ENCODE measurements around the gene CABLES2. TPM values are rescaled to one million over a fixed set of nuclear protein-coding genes. Genes with fewer than 3 reads are reported as not detected.

CABLES2 gene
- total and polyA plus RNA-seq, 2 of the 4 experiments (the other 2 are of a cell fraction), result 1.4 to 5.1 TPM

DNA sequence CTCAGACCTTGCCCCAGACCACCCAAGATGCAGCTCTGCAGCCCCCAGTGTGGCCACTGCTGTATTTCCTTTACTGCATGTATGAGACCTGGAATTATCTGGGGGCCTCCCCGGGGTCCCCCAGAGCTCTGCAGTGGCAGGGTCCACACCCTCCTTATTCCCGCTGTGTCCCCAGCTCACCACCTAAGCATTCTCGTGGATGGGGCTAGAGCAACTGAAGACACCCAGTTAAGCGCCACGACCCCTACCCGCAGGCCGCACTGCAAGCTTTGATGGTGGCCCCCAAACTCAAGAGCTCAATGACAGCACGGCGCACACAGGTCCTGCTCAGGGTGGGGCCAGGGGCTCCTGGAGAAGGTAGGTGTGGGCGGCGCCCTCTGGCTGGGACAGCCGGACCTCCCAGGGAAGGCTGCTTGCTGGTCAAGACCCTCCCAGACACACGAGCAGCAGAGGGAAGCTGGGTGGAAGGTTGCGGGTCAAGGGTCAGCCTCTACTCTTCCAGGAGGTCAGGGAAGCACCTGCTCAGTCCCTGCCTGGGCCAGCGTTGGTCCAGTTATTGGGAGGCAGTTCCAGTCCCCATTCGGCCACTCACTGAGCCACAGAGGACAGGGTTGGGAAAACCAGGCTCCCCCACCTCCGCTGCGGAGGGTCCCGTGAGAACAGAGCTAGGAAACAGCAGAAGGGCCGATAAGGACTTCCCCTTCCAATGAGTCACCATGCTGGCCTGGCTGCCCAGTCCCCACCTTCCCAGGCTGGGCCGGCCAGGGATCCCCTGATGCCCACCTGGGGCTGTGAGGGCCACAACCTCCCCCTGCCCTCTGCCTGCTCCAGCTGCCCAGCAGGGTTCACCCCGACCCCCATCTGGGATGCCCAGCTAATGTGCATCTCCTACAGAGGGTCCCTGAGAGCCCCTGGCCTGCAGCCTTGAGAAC lies 42.9 kb downstream of the CABLES2 start:
- H3K36me3 ChIP-seq (ENCODE audit: control insufficient read depth, insufficient read depth, low read length), result peaks cover 4% of the 10 kb centered on the region; the same call in 1 of the 2 replicates

More for the DNA sequence above, 42.9 kb downstream of the CABLES2 start:
- ChIA-PET POLR2A (ENCODE audit: unreplicated experiment) (no interaction called here), CTCF (interaction anchor here (2.0 kb wide), 1 partner anchor 10 kb away, joined by 6 read pairs; no protein-coding TSS in a partner anchor)
- no peak overlapping the region for H2AK5ac ChIP-seq (ENCODE audit: low read depth, low read length)
- H2AFZ ChIP-seq (replicated peaks; ENCODE audit: low read length, poor library complexity), result no peak overlapping the region
- H3K27ac ChIP-seq (ENCODE audit: insufficient read depth, low read length), result no peak overlapping the region
- H3K18ac ChIP-seq (ENCODE audit: low read depth, low read length), result no peak overlapping the region
- no peak overlapping the region for H3K56ac ChIP-seq (ENCODE audit: extremely low read depth, insufficient read depth, low read length)
- H4K20me1 ChIP-seq (ENCODE audit: insufficient read depth, low read length), result peaks cover 18% of the 10 kb centered on the region; the same call in 1 of the 2 replicates
- H2AK9ac ChIP-seq (replicated peaks; ENCODE audit: low read depth, low read length, poor library complexity), result no peak overlapping the region
- no peak overlapping the region for H3K14ac ChIP-seq (replicated peaks; ENCODE audit: low read depth, low read length)
- dilution Hi-C loops (cut with HindIII; ENCODE audit: low sequenced_read_pairs, unreplicated experiment), result no loop called here
- no peak overlapping the region for H2BK120ac ChIP-seq (ENCODE audit: low read depth, low read length)
- no TSS peak for BruUV-seq (replicated peaks)
- ATAC-seq (ENCODE audit: low read depth), result no peak
- no peak overlapping the region for H2BK5ac ChIP-seq (ENCODE audit: low read depth, low read length, poor library complexity, severe bottlenecking)
- no peak overlapping the region for H4K91ac ChIP-seq (ENCODE audit: insufficient read depth, low read depth, low read length)
- TF ChIP-seq, protein P1, sequence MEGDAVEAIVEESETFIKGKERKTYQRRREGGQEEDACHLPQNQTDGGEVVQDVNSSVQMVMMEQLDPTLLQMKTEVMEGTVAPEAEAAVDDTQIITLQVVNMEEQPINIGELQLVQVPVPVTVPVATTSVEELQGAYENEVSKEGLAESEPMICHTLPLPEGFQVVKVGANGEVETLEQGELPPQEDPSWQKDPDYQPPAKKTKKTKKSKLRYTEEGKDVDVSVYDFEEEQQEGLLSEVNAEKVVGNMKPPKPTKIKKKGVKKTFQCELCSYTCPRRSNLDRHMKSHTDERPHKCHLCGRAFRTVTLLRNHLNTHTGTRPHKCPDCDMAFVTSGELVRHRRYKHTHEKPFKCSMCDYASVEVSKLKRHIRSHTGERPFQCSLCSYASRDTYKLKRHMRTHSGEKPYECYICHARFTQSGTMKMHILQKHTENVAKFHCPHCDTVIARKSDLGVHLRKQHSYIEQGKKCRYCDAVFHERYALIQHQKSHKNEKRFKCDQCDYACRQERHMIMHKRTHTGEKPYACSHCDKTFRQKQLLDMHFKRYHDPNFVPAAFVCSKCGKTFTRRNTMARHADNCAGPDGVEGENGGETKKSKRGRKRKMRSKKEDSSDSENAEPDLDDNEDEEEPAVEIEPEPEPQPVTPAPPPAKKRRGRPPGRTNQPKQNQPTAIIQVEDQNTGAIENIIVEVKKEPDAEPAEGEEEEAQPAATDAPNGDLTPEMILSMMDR (conservative IDR thresholded peaks at IDR 0.05; ENCODE audit: low read depth, low read length), result no peak
- TF ChIP-seq RCOR1 (IDR thresholded peaks at IDR 0.05; ENCODE audit: insufficient replicate concordance, low read length) (no peak), SMC3 (IDR thresholded peaks at IDR 0.05; ENCODE audit: low read depth, low read length) (no peak), BHLHE40 (IDR thresholded peaks at IDR 0.05; ENCODE audit: low read depth, low read length) (no peak), CHD1 (IDR thresholded peaks at IDR 0.05; ENCODE audit: low read depth, low read length) (no peak), MXI1 (IDR thresholded peaks at IDR 0.05; ENCODE audit: borderline replicate concordance, low read depth, low read length) (no peak), POLR2A (IDR thresholded peaks at IDR 0.05; ENCODE audit: low read depth, low read length) (no peak), RAD21 (IDR thresholded peaks at IDR 0.05; ENCODE audit: low read length) (no peak), FOS (IDR thresholded peaks at IDR 0.05; ENCODE audit: low read depth, low read length) (no peak), CEBPB (IDR thresholded peaks at IDR 0.05; ENCODE audit: low read depth, low read length) (no peak), MAFK (IDR thresholded peaks at IDR 0.05; ENCODE audit: low read depth, low read length) (no peak), RFX5 (IDR thresholded peaks at IDR 0.05; ENCODE audit: low read depth, low read length) (no peak)
- TF ChIP-seq, protein P2, sequence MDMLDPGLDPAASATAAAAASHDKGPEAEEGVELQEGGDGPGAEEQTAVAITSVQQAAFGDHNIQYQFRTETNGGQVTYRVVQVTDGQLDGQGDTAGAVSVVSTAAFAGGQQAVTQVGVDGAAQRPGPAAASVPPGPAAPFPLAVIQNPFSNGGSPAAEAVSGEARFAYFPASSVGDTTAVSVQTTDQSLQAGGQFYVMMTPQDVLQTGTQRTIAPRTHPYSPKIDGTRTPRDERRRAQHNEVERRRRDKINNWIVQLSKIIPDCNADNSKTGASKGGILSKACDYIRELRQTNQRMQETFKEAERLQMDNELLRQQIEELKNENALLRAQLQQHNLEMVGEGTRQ (IDR thresholded peaks at IDR 0.05; ENCODE audit: low read depth, low read length), result no peak
- TF ChIP-seq, protein P3, sequence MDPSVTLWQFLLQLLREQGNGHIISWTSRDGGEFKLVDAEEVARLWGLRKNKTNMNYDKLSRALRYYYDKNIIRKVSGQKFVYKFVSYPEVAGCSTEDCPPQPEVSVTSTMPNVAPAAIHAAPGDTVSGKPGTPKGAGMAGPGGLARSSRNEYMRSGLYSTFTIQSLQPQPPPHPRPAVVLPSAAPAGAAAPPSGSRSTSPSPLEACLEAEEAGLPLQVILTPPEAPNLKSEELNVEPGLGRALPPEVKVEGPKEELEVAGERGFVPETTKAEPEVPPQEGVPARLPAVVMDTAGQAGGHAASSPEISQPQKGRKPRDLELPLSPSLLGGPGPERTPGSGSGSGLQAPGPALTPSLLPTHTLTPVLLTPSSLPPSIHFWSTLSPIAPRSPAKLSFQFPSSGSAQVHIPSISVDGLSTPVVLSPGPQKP (IDR thresholded peaks at IDR 0.05; ENCODE audit: borderline replicate concordance, low read depth, low read length), result no peak
- peaks cover 19% of the 10 kb centered on the region for H3K4me1 ChIP-seq (ENCODE audit: control insufficient read depth, insufficient read depth, low read length)
- H4K5ac ChIP-seq (ENCODE audit: low read depth, low read length), result no peak overlapping the region
- H3K4ac ChIP-seq (ENCODE audit: low read depth, low read length), result no peak overlapping the region
- H3K79me1 ChIP-seq (ENCODE audit: low read depth in 1 of 2, low read length in 2 of 2), result no peaks in the 10 kb centered on the region
- 74% methylated on average over 8 of the region's 22 CpGs; no CpG with 5 or more reads in 1 of the 2 experiments for WGBS, 2 experiments (ENCODE audit: extremely low coverage in 2 of 2, insufficient read length in 1 of 2)
- H3K9me1 ChIP-seq (ENCODE audit: insufficient read depth, low read length), result no peaks in the 10 kb centered on the region
- H3K9me3 ChIP-seq (ENCODE audit: control insufficient read depth, insufficient read depth, low read length), result no peaks in the 10 kb centered on the region
- H4K8ac ChIP-seq (ENCODE audit: low read depth in 2 of 2, low read length in 2 of 2), result no peak overlapping the region
- H3K23ac ChIP-seq (ENCODE audit: low read depth, low read length), result no peak overlapping the region
- no peak overlapping the region for H2BK15ac ChIP-seq (ENCODE audit: low read depth, low read length)
- no peak overlapping the region for H3K4me2 ChIP-seq (ENCODE audit: low read depth, low read length)
- intact Hi-C loops (cut with micrococcal nuclease), result no loop called here
- no peaks in the 10 kb centered on the region for H3K27me3 ChIP-seq (ENCODE audit: control insufficient read depth, insufficient read depth, low read length)
- no peak overlapping the region for H3K4me3 ChIP-seq (ENCODE audit: insufficient read depth, low read depth, low read length)
- no peak overlapping the region for H3K9ac ChIP-seq (ENCODE audit: low read depth, low read length)
- DNase-seq, result no peak
- no peak overlapping the region for H2BK20ac ChIP-seq (ENCODE audit: low read depth, low read length)
- in situ Hi-C loops (cut with MboI; ENCODE audit: low sequenced_read_pairs), result no loop called here

All from IMR-90 (cell line).